GM12878 (cell line): Measurements from ENCODE around the gene ASB14. TPM values are rescaled to one million over a fixed set of nuclear protein-coding genes. Genes with fewer than 3 reads are reported as not detected.

Experiments used
- CHD2 ChIP-seq: IDR thresholded peaks from 2 replicates; pipeline ENCODE4 v1.6.1; 2011; ENCODE audit warnings: low read depth, low read length, improper control_type of control experiment, borderline replicate concordance
- FOXK2 ChIP-seq: fragments of 450-650 bp; IDR thresholded peaks from 2 replicates; pipeline ENCODE4 v1.6.1; 2017; ENCODE audit warnings: mild to moderate bottlenecking, moderate library complexity
- GABPA ChIP-seq: IDR thresholded peaks from 2 replicates; pipeline ENCODE4 v1.6.1; 2014; ENCODE audit warnings: antibody characterized with exemption, low read depth, mild to moderate bottlenecking, inconsistent platforms
- HDAC2 ChIP-seq: fragments of 200-600 bp; sonication (generic); IDR thresholded peaks from 2 replicates; pipeline ENCODE4 v1.6.1; 2017
- IKZF2 ChIP-seq, 2 experiments: fragments of 450-650 bp; IDR thresholded peaks; 2 replicates each; pipeline ENCODE4 v1.6.1; 2017; ENCODE audit warnings: mild to moderate bottlenecking in 2 of 2, moderate library complexity in 2 of 2
- MEF2B ChIP-seq: fragments of 450-650 bp; IDR thresholded peaks from 2 replicates; pipeline ENCODE4 v1.6.1; 2018; ENCODE audit warnings: mild to moderate bottlenecking, moderate library complexity; ENCODE audit not compliant: partially characterized antibody, poor library complexity, severe bottlenecking
- NFYA ChIP-seq: IDR thresholded peaks from 2 replicates; pipeline ENCODE4 v1.6.1; 2011; ENCODE audit warnings: low read depth, mild to moderate bottlenecking, low read length, improper control_type of control experiment, borderline replicate concordance
- NR2C2 ChIP-seq: IDR thresholded peaks from 2 replicates; pipeline ENCODE4 v1.6.1; 2011; ENCODE audit warnings: borderline replicate concordance, low read depth; ENCODE audit not compliant: control insufficient read depth, insufficient read length
- POLR2AphosphoS2 ChIP-seq: IDR thresholded peaks from 2 replicates; pipeline ENCODE4 v1.6.1; 2011; ENCODE audit warnings: low read depth, mild to moderate bottlenecking, low read length, improper control_type of control experiment, moderate library complexity
- RELA ChIP-seq: fragments of 450-650 bp; IDR thresholded peaks from 2 replicates; pipeline ENCODE4 v1.8.0; 2014; ENCODE audit warnings: borderline replicate concordance; ENCODE audit not compliant: partially characterized antibody
- RFX5 ChIP-seq: IDR thresholded peaks from 2 replicates; pipeline ENCODE4 v1.6.1; 2011; ENCODE audit warnings: low read depth, low read length, improper control_type of control experiment
- ZSCAN29 ChIP-seq: fragments of 450-650 bp; IDR thresholded peaks from 2 replicates; pipeline ENCODE4 v1.6.1; 2017; ENCODE audit warnings: mild to moderate bottlenecking, moderate library complexity
- polyA plus RNA-seq, 11 experiments: library from polyadenylated mRNA; depleted of rRNA in 4 of 11; unstranded in 6 of 11; stranded (reverse) in 5 of 11; fragments of >200 nt; fragmentation: Nextera tagmentation in 4 of 11; fragmentation: Illumina TruSeq in 1 of 11; extraction: Ambion mirVana in 4 of 11; extraction: Trizol in 1 of 11; gene quantifications; 1 replicate in 1 of 11; 2 replicates in 10 of 11; pipeline versions ENCODE4 v1.2.1 to v1.2.3, GENCODE V29; 2011 to 2016; ENCODE audit warnings: inconsistent platforms in 2 of 11, missing spikeins in 2 of 11, low read depth in 1 of 11
- total RNA-seq, 4 experiments: library from RNA; depleted of rRNA in 3 of 4; stranded (reverse); fragments of >200 nt in 3 of 4; fragmentation: Illumina TruSeq in 1 of 4; extraction: Trizol in 1 of 4; gene quantifications; 2 replicates each; pipeline versions ENCODE4 v1.2.1 to v1.2.3, GENCODE V29; 2013 to 2021
- TF ChIP-seq, protein P1 (sequence below), 3 experiments: IDR thresholded peaks in 2 of 3; conservative IDR thresholded peaks in 1 of 3; 2 replicates each; pipeline ENCODE4 v1.5.1; 2011; ENCODE audit warnings: low read depth in 3 of 3, low read length in 3 of 3, mild to moderate bottlenecking in 3 of 3, control low read depth in 2 of 3, moderate library complexity in 2 of 3, inconsistent platforms in 1 of 3, mixed read lengths in 1 of 3; ENCODE audit not compliant: control insufficient read depth in 2 of 3, insufficient read depth in 1 of 3; ENCODE audit errors: extremely low read depth in 1 of 3
- TF ChIP-seq, protein P2 (sequence below): fragments of 150-350 bp; IDR thresholded peaks from 2 replicates; pipeline ENCODE4 v1.6.1; 2014; ENCODE audit warnings: mild to moderate bottlenecking, low read depth, low read length
- TF ChIP-seq, protein P3 (sequence below): fragments of 450-650 bp; formaldehyde crosslinking; IDR thresholded peaks from 2 replicates; pipeline ENCODE4 v1.4.0; 2022; ENCODE audit warnings: mild to moderate bottlenecking, moderate library complexity
- TF ChIP-seq, protein P4 (sequence below): IDR thresholded peaks from 2 replicates; pipeline ENCODE4 v1.6.1; 2012; ENCODE audit warnings: low read length, inconsistent platforms
- TF ChIP-seq, protein P5 (sequence below): IDR thresholded peaks from 2 replicates; pipeline ENCODE4 v1.6.1; 2011; ENCODE audit warnings: low read depth, mild to moderate bottlenecking, low read length, moderate library complexity, borderline replicate concordance; ENCODE audit errors: extremely low read depth
- TF ChIP-seq, protein P6 (sequence below): fragments of 450-650 bp; IDR thresholded peaks from 2 replicates; pipeline ENCODE4 v1.6.1; 2016; ENCODE audit warnings: mild to moderate bottlenecking

The ASB14 gene
- total and polyA plus RNA-seq, 10 of the 15 experiments (the other 5 are each of a cell fraction or from before 2014, with no cell fraction given), result 0.18 to 0.63 (median 0.21) TPM; not detected in 6

DNA sequence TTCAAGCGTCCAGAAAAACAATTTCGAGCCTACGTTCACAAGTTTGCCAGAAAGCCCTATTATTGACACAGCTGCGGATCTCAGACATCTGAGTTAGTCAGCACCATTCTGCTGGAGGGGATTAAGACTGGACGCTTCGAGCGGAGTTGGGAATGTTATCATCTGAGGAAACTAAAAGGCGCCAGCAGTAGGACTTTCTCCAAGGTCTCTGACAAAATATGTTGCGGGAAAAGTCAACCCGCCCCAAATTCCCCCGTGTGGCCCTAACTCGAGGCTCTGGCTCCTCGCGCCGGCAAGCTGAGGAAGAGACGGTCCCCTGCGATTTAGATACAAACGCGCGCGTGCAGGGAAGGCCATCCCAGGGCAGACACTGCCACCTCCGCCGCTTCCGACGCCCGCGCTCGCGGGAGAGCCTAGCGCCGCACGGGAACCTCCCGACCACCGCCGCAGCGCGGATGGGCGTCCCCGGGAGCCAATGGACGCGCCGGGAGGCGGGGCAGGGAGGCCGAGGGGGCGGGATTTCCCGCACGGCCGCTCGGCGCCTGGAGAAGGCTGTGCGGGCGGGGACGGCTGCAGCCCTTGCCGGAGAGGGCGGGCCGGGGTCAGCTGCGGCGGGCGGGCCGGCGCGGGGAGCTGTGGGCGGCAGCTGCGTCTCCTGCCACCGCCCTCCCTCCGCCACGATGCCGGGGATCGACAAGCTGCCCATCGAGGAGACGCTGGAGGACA, 65.1 kb downstream of the ASB14 start, which contains the start of gene APPL1 (continued):
- TF ChIP-seq, protein P1, sequence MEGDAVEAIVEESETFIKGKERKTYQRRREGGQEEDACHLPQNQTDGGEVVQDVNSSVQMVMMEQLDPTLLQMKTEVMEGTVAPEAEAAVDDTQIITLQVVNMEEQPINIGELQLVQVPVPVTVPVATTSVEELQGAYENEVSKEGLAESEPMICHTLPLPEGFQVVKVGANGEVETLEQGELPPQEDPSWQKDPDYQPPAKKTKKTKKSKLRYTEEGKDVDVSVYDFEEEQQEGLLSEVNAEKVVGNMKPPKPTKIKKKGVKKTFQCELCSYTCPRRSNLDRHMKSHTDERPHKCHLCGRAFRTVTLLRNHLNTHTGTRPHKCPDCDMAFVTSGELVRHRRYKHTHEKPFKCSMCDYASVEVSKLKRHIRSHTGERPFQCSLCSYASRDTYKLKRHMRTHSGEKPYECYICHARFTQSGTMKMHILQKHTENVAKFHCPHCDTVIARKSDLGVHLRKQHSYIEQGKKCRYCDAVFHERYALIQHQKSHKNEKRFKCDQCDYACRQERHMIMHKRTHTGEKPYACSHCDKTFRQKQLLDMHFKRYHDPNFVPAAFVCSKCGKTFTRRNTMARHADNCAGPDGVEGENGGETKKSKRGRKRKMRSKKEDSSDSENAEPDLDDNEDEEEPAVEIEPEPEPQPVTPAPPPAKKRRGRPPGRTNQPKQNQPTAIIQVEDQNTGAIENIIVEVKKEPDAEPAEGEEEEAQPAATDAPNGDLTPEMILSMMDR (IDR thresholded peaks at IDR 0.05 in 2 of 3, conservative IDR thresholded peaks at IDR 0.05 in 1 of 3; ENCODE audit: control insufficient read depth in 2 of 3, extremely low read depth in 1 of 3, insufficient read depth in 1 of 3, low read depth in 3 of 3, low read length in 3 of 3), result 0 out of 6 replicates have a peak, but pooled peaks of 1 of the 3 experiments have one; percentile 3
- TF ChIP-seq, protein P2, sequence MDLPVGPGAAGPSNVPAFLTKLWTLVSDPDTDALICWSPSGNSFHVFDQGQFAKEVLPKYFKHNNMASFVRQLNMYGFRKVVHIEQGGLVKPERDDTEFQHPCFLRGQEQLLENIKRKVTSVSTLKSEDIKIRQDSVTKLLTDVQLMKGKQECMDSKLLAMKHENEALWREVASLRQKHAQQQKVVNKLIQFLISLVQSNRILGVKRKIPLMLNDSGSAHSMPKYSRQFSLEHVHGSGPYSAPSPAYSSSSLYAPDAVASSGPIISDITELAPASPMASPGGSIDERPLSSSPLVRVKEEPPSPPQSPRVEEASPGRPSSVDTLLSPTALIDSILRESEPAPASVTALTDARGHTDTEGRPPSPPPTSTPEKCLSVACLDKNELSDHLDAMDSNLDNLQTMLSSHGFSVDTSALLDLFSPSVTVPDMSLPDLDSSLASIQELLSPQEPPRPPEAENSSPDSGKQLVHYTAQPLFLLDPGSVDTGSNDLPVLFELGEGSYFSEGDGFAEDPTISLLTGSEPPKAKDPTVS, result no peak
- TF ChIP-seq, protein P3, sequence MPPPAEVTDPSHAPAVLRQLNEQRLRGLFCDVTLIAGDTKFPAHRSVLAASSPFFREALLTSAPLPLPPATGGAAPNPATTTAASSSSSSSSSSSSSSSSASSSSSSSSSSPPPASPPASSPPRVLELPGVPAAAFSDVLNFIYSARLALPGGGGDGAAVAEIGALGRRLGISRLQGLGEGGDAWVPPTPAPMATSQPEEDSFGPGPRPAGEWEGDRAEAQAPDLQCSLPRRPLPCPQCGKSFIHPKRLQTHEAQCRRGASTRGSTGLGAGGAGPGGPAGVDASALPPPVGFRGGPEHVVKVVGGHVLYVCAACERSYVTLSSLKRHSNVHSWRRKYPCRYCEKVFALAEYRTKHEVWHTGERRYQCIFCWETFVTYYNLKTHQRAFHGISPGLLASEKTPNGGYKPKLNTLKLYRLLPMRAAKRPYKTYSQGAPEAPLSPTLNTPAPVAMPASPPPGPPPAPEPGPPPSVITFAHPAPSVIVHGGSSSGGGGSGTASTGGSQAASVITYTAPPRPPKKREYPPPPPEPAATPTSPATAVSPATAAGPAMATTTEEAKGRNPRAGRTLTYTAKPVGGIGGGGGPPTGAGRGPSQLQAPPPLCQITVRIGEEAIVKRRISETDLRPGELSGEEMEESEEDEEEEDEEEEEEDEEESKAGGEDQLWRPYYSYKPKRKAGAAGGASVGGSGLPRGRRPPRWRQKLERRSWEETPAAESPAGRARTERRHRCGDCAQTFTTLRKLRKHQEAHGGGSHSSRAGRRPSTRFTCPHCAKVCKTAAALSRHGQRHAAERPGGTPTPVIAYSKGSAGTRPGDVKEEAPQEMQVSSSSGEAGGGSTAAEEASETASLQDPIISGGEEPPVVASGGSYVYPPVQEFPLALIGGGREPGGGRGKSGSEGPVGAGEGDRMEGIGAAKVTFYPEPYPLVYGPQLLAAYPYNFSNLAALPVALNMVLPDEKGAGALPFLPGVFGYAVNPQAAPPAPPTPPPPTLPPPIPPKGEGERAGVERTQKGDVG (CRISPR knock-in tag), result no peak
- no peak for TF ChIP-seq RFX5
- TF ChIP-seq RELA, result no peak
- TF ChIP-seq HDAC2, result no peak
- TF ChIP-seq FOXK2, result no peak
- TF ChIP-seq, protein P4, sequence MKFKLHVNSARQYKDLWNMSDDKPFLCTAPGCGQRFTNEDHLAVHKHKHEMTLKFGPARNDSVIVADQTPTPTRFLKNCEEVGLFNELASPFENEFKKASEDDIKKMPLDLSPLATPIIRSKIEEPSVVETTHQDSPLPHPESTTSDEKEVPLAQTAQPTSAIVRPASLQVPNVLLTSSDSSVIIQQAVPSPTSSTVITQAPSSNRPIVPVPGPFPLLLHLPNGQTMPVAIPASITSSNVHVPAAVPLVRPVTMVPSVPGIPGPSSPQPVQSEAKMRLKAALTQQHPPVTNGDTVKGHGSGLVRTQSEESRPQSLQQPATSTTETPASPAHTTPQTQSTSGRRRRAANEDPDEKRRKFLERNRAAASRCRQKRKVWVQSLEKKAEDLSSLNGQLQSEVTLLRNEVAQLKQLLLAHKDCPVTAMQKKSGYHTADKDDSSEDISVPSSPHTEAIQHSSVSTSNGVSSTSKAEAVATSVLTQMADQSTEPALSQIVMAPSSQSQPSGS, result no peak
- TF ChIP-seq, protein P5, sequence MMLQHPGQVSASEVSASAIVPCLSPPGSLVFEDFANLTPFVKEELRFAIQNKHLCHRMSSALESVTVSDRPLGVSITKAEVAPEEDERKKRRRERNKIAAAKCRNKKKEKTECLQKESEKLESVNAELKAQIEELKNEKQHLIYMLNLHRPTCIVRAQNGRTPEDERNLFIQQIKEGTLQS, result no peak
- no peak for TF ChIP-seq NR2C2
- TF ChIP-seq ZSCAN29, result no peak
- peak; percentile 19 for TF ChIP-seq MEF2B
- peak; percentile 71; the same call in 1 of the 2 replicates for TF ChIP-seq POLR2AphosphoS2
- TF ChIP-seq GABPA, result peak; percentile 52; the same call in 1 of the 2 replicates
- TF ChIP-seq CHD2, result peak; percentile 93
- no peak; the same call in 1 of the 2 replicates for TF ChIP-seq NFYA
- peak; percentile 71 to 75 for TF ChIP-seq IKZF2 (IDR thresholded peaks at IDR 0.05)
- TF ChIP-seq, protein P6, sequence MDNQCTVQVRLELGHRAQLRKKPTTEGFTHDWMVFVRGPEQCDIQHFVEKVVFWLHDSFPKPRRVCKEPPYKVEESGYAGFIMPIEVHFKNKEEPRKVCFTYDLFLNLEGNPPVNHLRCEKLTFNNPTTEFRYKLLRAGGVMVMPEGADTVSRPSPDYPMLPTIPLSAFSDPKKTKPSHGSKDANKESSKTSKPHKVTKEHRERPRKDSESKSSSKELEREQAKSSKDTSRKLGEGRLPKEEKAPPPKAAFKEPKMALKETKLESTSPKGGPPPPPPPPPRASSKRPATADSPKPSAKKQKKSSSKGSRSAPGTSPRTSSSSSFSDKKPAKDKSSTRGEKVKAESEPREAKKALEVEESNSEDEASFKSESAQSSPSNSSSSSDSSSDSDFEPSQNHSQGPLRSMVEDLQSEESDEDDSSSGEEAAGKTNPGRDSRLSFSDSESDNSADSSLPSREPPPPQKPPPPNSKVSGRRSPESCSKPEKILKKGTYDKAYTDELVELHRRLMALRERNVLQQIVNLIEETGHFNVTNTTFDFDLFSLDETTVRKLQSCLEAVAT, result 0 out of 2 replicates have a peak, but pooled peaks have one; percentile 46
